H1 (cell line): Measurements from ENCODE around the gene COG4. TPM values are rescaled to one million over a fixed set of nuclear protein-coding genes. Genes with fewer than 3 reads are reported as not detected.
A peak's percentile ranks its signal among the peaks of the same experiment; 100 is the strongest.

Source experiments
- POLR2A ChIP-seq, 2 experiments: IDR thresholded peaks; 1 replicate in 1 of 2; 2 replicates in 1 of 2; pipeline ENCODE4 v1.6.1; 2011; ENCODE audit warnings: low read depth in 2 of 2, low read length in 2 of 2, mild to moderate bottlenecking in 2 of 2; ENCODE audit errors: control extremely low read depth in 1 of 2
- TBP ChIP-seq: IDR thresholded peaks from 2 replicates; pipeline ENCODE4 v1.6.1; 2011; ENCODE audit warnings: low read depth, low read length, improper control_type of control experiment
- polyA plus RNA-seq, 7 experiments: library from polyadenylated mRNA; depleted of rRNA in 3 of 7; stranded (reverse) in 5 of 7; unstranded in 2 of 7; fragments of >200 nt in 5 of 7; fragments of 200-250 nt in 2 of 7; gene quantifications; 1 replicate in 5 of 7; 2 replicates in 1 of 7; 4 replicates in 1 of 7; pipeline versions ENCODE4 v1.2.1 to v1.2.3, GENCODE V29; 2011 to 2013; ENCODE audit warnings: missing spikeins in 2 of 7, mixed read lengths in 2 of 7
- total RNA-seq: library from RNA; stranded (reverse); fragmentation: NEBNext Ultra II Directional; extraction: Animal tissue kit (Norgen Biotek cat#: 25700); gene quantifications from 2 replicates; pipeline ENCODE4 v1.2.1, GENCODE V29; 2021
- TF ChIP-seq, protein P1 (sequence below): IDR thresholded peaks from 2 replicates; pipeline ENCODE4 v1.6.1; 2012; ENCODE audit warnings: inconsistent platforms

Gene COG4
- total and polyA plus RNA-seq, 2 of the 8 experiments (the other 6 are each of a cell fraction or from before 2014, with no cell fraction given), result 46.1 to 50.2 TPM

DNA sequence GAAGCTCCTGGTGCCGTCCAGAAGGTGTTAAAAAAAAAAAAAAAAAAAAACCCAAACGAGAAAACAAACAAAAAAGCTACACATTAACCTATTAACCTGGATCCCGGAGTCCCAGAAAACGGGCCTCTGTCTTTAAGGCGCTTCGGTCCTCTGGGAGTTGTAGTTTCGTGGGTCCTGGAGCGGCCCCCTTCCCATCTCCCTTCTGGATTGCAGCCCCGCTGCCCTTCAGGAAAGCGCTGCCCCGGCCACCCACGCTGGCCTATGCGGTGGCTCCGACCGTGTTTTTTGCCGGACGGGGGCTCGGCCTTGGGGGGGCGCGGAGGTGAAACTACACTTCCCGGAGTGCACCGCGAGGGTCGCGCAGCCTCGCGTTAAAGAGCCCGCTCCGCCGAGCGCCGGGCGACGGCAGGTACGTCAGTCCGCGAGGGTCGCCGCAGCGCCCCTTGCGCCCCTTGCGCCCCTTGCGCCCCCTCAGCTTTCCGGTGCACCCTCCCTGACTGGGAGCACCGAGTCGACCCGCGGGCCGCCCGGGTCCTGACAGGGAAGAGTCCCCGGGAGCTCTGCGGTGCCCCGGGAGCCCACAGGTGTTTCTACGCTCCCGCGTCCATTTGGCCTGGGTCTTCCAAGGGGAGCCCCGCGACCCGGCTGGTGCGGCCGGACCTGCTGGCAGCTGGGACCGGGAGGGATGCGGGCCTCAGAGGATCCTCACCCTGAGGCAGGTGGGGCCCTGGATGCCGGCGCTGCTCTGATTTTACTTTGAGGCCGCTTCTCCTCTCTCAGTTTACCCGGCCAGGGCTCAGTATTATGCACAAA lies 68.9 kb downstream of the COG4 start, which contains the start of gene FCSK (continued):
- TF ChIP-seq POLR2A (IDR thresholded peaks at IDR 0.05; ENCODE audit: control extremely low read depth in 1 of 2, low read depth in 2 of 2, low read length in 2 of 2), result peak in 1 of 2 experiments; percentile 57; a peak in 2 of 3 replicates
- peak; percentile 29; the same call in 1 of the 2 replicates for TF ChIP-seq TBP
- TF ChIP-seq, protein P1, sequence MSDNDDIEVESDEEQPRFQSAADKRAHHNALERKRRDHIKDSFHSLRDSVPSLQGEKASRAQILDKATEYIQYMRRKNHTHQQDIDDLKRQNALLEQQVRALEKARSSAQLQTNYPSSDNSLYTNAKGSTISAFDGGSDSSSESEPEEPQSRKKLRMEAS, result peak; percentile 77
